MCF 10A (cell line): ENCODE measurements around the gene TMEM266. TPM values are rescaled to one million over a fixed set of nuclear protein-coding genes. Genes with fewer than 3 reads are reported as not detected.

Experiments used
- BruUV-seq: library from RNA; stranded (reverse); fragments of 400-500 nt; replicated peaks from 2 replicates; lab custom pipeline; 2021; lab: Mats Ljungman, UMichigan
- CTCF ChIA-PET: fragments of 300-600 bp; sonication (Branson Sonifier 250); formaldehyde crosslinking; extraction: SDS; loops from one replicate; lab custom pipeline; 2021; ENCODE audit warnings: antibody characterized with exemption, inconsistent platforms; lab: Yijun Ruan, JAX
- POLR2A ChIA-PET: fragments of 300-600, 350-650 bp; sonication (Branson Sonifier 250); formaldehyde crosslinking; extraction: SDS; loops from one replicate; lab custom pipeline; 2020; ENCODE audit warnings: antibody characterized with exemption, inconsistent platforms; lab: Yijun Ruan, JAX
- DNase-seq: peaks from one replicate; pipeline ENCODE4 v3.0.0-alpha.2; 2018; ENCODE audit not compliant: unreplicated experiment
- H3K27ac Mint-ChIP-seq: one replicate; pipeline ENCODE4 v1.8.0; 2022; ENCODE audit warnings: mild to moderate bottlenecking, low read depth, mixed read lengths; ENCODE audit not compliant: unreplicated experiment
- H3K27me3 Mint-ChIP-seq: one replicate; pipeline ENCODE4 v1.8.0; 2022; ENCODE audit warnings: mixed read lengths; ENCODE audit not compliant: insufficient read depth, unreplicated experiment
- H3K36me3 Mint-ChIP-seq: one replicate; pipeline ENCODE4 v1.8.0; 2022; ENCODE audit warnings: mild to moderate bottlenecking, moderate library complexity, mixed read lengths; ENCODE audit not compliant: insufficient read depth, unreplicated experiment
- H3K4me1 Mint-ChIP-seq: one replicate; pipeline ENCODE4 v1.8.0; 2022; ENCODE audit warnings: mixed read lengths; ENCODE audit not compliant: insufficient read depth, unreplicated experiment
- H3K4me3 Mint-ChIP-seq: one replicate; pipeline ENCODE4 v1.8.0; 2022; ENCODE audit warnings: mild to moderate bottlenecking, moderate library complexity, mixed read lengths; ENCODE audit not compliant: unreplicated experiment
- H3K9me3 Mint-ChIP-seq: one replicate; pipeline ENCODE4 v1.8.0; 2022; ENCODE audit warnings: mixed read lengths; ENCODE audit not compliant: unreplicated experiment
- CTCF ChIP-seq: fragments of 200-600 bp; IDR thresholded peaks from one replicate; pipeline ENCODE4 v1.8.0; 2022; ENCODE audit warnings: antibody characterized with exemption, mild to moderate bottlenecking; ENCODE audit not compliant: unreplicated experiment
- intact Hi-C: fragments of 100-400 bp; cut with micrococcal nuclease; formaldehyde crosslinking; loops from 2 replicates; pipeline ENCODE4 v1.14.1; 2022
- total RNA-seq: library from RNA; stranded (reverse); gene quantifications from 2 replicates; pipeline ENCODE4 v1.2.3, GENCODE V29; 2022

Gene TMEM266
- total RNA-seq, 1 experiment from 2014 or later: not detected

GRCh38 chr15:76057332-76058000, 2.3 kb upstream of the TMEM266 start:
- peak; percentile 61 for TF ChIP-seq CTCF
- Mint-ChIP-seq H3K4me3 (peak overlapping the region; percentile 38), H3K4me1 (peaks cover 15% of the 10 kb centered on the region), H3K27ac (peak overlapping the region; percentile 21), H3K36me3 (no peaks in the 10 kb centered on the region), H3K9me3 (no peaks in the 10 kb centered on the region), H3K27me3 (peaks cover 21% of the 10 kb centered on the region)
- CTCF ChIA-PET: interaction anchor here (0.5 to 9.6 kb wide), 36 partner anchors 8 to 814 kb away, joined by 3 to 264 read pairs (median 4); no protein-coding TSS in a partner anchor
- BruUV-seq: no TSS peak
- intact Hi-C loops: loop anchor here (1.0 to 10.0 kb wide), 4 partner anchors 82 to 807 kb away; no protein-coding TSS in a partner anchor
- POLR2A ChIA-PET: interaction anchor here (0.7 to 3.7 kb wide), 14 partner anchors 8 to 847 kb away, joined by 3 to 51 read pairs (median 3); partner anchors contain the start of gene ETFA
- DNase-seq: peak; percentile 60

- TF ChIP-seq CTCF: no peak
- intact Hi-C loops: loop anchor here (5.0 to 10.0 kb wide), 2 partner anchors 132 to 806 kb away; no protein-coding TSS in a partner anchor
- H3K27me3 Mint-ChIP-seq: peaks cover 34% of the 10 kb centered on the region
- ChIA-PET CTCF (interaction anchor here (0.7 to 9.6 kb wide), 17 partner anchors 9 to 345 kb away, joined by 3 to 264 read pairs (median 4); no protein-coding TSS in a partner anchor), POLR2A (interaction anchor here (1.0 to 3.7 kb wide), 5 partner anchors 21 to 130 kb away, joined by 3 to 51 read pairs (median 4); no protein-coding TSS in a partner anchor)
- peak; percentile 21 for DNase-seq
- peak overlapping the region; percentile 55 for H3K4me3 Mint-ChIP-seq
- BruUV-seq: no TSS peak
- peaks cover 16% of the 10 kb centered on the region for H3K4me1 Mint-ChIP-seq
- H3K36me3 Mint-ChIP-seq: no peaks in the 10 kb centered on the region
- no peaks in the 10 kb centered on the region for H3K9me3 Mint-ChIP-seq
- H3K27ac Mint-ChIP-seq: no peak overlapping the region
These were observed 968 bp upstream of the TMEM266 start for GRCh38 chr15:76058714-76059319.

GRCh38 chr15:76060118-76060989, 569 bp downstream of the TMEM266 start:
- no TSS peak for BruUV-seq
- intact Hi-C loops: no loop called here

More at GRCh38 chr15:76060118-76060989, 569 bp downstream of the TMEM266 start:
- no peak for TF ChIP-seq CTCF
- CTCF ChIA-PET: interaction anchor here (0.6 to 9.6 kb wide), 10 partner anchors 12 to 867 kb away, joined by 3 to 264 read pairs (median 4); no protein-coding TSS in a partner anchor
- Mint-ChIP-seq H3K9me3 (no peaks in the 10 kb centered on the region), H3K36me3 (no peaks in the 10 kb centered on the region), H3K4me3 (peak overlapping the region; percentile 55), H3K27me3 (peaks cover 39% of the 10 kb centered on the region), H3K4me1 (peaks cover 16% of the 10 kb centered on the region), H3K27ac (no peak overlapping the region)
- POLR2A ChIA-PET: interaction anchor here (0.6 to 3.7 kb wide), 9 partner anchors 12 to 1268 kb away, joined by 3 to 51 read pairs (median 3); no protein-coding TSS in a partner anchor
- DNase-seq: no peak
